GM23338 (cell line): ENCODE data around the gene NKX2-4.

Source experiments
- CREB1 ChIP-seq: fragments of 250-450 bp; sonication (Bioruptor Pico); IDR thresholded peaks from 2 replicates; pipeline ENCODE4 v1.5.0; 2020; ENCODE audit warnings: low read depth, mild to moderate bottlenecking, moderate library complexity
- CTCF ChIP-seq, 2 experiments: fragments of 200-600 bp in 1 of 2; sonication (generic) in 1 of 2; conservative IDR thresholded peaks; 2 replicates each; pipeline versions ENCODE4 v1.5.1 to v1.6.1; 2016 to 2017; ENCODE audit warnings: antibody characterized with exemption in 2 of 2, low read depth in 2 of 2, mild to moderate bottlenecking in 2 of 2, moderate library complexity in 1 of 2
- EZH2 ChIP-seq: fragments of 200-600 bp; sonication (generic); IDR thresholded peaks from one replicate; pipeline ENCODE4 v1.8.0; 2017; ENCODE audit warnings: antibody characterized with exemption, mild to moderate bottlenecking, low read depth; ENCODE audit not compliant: unreplicated experiment
- EZH2phosphoT487 ChIP-seq: fragments of 200-600 bp; sonication (generic); IDR thresholded peaks from one replicate; pipeline ENCODE4 v1.8.1; 2018; ENCODE audit warnings: antibody characterized with exemption; ENCODE audit not compliant: unreplicated experiment
- JUNB ChIP-seq: IDR thresholded peaks from one replicate; pipeline ENCODE4 v1.6.1; 2016; ENCODE audit warnings: antibody characterized with exemption; ENCODE audit not compliant: unreplicated experiment
- POLR2AphosphoS5 ChIP-seq: IDR thresholded peaks from 2 replicates; pipeline ENCODE4 v1.6.1; 2016; ENCODE audit warnings: antibody characterized with exemption, low read depth
- REST ChIP-seq: IDR thresholded peaks from one replicate; pipeline ENCODE4 v1.6.1; 2018; ENCODE audit warnings: antibody characterized with exemption; ENCODE audit not compliant: unreplicated experiment
- STAT1 ChIP-seq: IDR thresholded peaks from one replicate; pipeline ENCODE4 v1.6.1; 2016; ENCODE audit warnings: antibody characterized with exemption; ENCODE audit not compliant: unreplicated experiment
- ZNF114 ChIP-seq: fragments of 250-450 bp; sonication (Bioruptor Pico); IDR thresholded peaks from 2 replicates; pipeline ENCODE4 v1.5.0; 2020; ENCODE audit warnings: mild to moderate bottlenecking, moderate library complexity
- ZNF331 ChIP-seq: fragments of 250-450 bp; sonication (Bioruptor Pico); IDR thresholded peaks from 2 replicates; pipeline ENCODE4 v1.5.0; 2020; ENCODE audit warnings: low read depth, mild to moderate bottlenecking, moderate library complexity

- TF ChIP-seq POLR2AphosphoS5 (no peak), CTCF (conservative IDR thresholded peaks at IDR 0.05; ENCODE audit: low read depth in 2 of 2) (no peak), EZH2phosphoT487 (no peak), EZH2 (no peak), ZNF114 (CRISPR knock-in tag) (no peak), ZNF331 (no peak), CREB1 (no peak), JUNB (no peak), REST (no peak), STAT1 (no peak)
These were observed 36.1 kb downstream of the NKX2-4 start for GRCh38 chr20:21361266-21361665.
